ENCODE data around the gene ME3.

ME3 gene

DNA sequence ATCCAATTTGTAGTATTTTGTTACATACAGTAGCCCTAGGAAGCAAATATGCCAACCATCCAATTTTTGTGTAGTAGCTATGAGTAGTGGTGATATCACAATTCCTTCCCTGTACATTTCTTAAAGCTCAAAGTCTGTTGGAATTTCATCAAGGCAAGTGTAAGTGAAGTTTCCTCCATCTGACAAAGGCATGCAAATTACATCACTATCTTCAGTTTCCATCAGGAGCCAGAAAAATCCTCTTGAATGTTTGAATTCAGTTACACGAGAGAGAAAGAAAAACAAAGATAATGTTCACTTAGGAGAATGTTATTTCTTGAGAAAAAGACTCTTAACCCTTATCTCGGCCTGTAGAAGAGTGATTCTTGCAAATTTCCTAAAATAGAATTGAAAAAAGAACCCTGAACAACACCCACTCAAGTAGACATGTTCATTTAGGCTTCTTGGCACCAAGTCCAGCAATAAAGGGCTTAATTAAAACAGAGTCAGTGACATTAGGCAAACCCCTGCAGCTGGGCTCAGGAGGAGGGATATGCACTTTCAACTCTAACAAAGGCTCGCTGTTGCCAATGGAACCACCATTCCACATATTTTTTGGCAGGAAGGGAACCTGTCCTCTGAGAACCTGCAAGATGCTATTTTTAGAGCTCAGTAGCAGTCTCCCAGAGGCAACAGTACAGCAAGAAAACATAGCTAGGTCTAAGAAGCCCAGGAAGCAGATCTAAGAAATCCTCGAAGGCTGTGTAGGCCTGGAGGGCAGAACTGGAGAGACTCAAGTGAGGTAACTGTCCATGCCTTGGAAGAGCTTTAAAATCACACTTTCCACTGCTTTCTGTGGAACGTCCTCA, 153.1 kb downstream of the ME3 start:
- DNase-seq (ENCODE audit: low read depth in 2 of 2, low spot score in 1 of 2) = no peak

DNA sequence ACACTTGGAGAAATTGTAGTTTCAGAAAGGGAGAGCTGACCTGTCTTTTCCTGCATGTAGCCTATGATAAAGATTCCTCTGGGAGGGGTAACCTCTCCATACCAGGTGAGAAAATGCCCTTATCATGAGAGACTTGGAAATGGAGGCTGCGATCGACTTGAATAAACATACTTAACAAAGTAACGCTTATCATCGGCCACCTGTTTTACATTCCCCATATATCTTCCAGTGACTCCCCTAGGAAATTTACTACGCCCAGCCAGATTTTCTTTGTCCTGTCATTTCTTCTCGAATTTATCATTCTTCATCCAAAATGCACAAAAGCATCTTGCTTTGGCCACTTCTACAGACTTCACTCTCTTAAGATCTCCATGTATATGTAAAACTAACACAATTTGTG, 154.2 kb downstream of the ME3 start:
- no peak for DNase-seq (ENCODE audit: low read depth in 2 of 2, low spot score in 1 of 2)

DNA sequence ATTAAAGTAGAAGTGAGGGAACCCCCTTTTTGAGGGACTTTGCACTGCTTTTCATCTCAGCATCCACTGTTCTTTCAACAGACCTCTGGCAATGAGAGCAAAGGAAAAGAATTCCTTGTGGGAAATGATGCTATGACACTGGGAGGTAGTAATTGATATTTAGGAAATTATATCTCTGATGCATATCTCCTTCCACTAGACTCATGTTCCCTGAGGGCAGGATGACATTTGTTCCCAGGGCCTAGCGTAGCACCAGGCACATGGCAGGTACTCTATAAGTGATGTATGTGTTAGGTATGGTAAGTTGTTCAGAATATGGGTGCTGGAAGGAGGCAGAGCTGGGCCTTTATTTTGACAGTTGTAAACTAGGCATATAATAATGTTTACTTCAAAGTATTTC, 154.9 kb downstream of the ME3 start:
- no peak for DNase-seq (ENCODE audit: low read depth in 2 of 2, low spot score in 1 of 2)

DNA sequence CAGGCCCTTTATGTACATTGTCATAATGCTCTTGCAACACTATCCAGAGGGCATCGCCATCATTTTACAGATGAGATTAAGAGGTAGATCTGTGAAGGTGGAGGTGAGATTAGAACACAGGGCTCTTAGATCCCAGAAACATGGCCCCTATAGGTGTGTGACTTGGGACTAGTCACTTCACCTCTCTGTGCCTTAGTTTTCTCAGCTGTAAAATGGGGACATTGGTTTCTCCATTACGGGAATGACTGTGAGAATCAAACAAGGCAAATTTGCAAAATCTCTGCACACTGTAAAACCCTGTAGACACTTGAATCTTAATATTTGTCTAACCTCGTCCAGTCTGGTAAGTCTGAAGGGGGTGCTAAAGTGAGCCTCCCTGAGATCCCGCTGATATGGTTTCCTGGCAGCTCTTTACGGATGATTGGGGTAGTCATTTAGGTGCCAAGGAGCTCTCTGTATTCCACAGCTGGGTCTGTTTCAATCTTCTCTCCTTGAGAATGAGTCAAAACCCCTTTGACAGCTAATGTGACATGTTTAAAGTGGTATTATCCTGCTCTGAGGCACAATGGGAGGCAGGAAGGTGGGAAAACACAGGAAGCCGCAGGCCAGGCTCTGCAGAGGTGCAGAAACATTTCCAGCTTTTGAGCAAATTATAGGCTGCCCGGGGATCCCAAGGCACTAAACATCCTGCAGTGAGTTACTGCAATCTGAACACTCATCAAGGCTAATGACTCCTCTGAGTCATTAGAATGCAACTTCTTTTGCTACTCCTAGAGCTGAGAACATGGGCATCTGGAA, 156.9 kb downstream of the ME3 start:
- no peak for DNase-seq (ENCODE audit: low read depth in 2 of 2, low spot score in 1 of 2)

DNA sequence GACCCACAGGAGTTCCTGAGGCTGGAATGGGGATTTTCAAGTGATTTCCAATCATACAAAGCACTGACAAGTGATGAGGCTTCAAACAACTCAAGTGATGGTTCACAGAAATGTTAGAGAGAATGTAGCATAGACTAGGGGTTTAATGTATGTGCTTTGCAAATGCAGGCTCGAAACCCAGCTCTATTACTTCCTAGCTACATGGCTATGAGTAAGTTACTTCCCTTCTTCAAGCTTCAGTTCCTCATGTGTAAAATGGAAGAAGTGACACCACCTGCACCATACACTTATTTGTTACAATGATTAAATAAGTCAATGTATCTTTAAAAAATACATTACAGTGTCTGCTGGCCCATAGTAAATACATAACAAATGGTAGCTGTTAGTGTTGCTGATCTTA, 158.0 kb downstream of the ME3 start:
- no peak for DNase-seq (ENCODE audit: low read depth in 2 of 2, low spot score in 1 of 2)

DNA sequence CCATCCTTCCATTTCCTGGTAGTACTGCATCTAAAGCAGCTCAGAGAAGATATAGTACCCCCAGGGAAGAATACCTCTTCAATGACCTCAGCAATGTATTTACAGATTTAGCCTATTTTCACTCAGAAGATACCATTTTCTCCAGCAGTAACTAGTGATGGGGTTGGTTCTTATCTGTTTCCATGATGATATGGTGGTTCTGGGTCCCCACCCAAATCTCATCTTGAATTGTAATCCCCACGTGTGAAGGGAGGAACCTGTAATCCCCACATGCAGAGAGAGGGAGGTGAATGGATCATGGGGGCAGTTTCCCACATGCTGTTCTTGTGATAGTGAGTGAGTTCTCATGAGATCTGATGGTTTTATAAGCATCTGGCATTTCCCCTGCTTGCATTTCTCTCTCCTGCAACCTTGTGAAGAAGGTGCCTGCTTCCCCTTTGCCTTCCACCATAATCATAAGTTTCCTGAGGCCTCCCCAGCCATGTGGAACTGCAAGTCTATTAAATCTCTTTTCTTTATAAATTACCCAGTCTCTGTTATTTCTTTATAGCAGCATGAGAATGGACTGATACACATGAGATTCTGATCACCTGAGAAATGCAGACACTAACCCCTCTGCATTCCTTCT, 158.6 kb downstream of the ME3 start:
- no peak for DNase-seq (ENCODE audit: low read depth in 2 of 2, low spot score in 1 of 2)

DNA sequence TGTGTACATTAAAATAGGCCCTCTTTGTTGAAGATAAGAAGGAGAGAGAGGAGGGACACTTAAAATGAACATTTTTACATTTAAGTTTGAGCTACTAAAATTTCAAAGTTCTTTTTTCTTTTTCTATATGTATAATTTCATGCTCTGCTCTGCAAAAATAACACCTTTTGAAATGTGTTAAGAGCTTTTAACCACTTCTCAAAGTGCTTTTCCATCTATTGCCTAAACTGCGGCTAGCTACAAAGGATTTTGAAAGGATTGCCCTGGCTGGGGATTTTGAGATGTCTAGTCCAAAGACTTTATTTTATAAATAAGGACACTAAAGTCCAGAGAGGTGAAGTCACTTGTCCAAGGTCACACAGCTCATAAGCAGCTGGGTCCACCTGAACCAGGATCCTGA, 159.3 kb downstream of the ME3 start:
- DNase-seq (ENCODE audit: low read depth in 2 of 2, low spot score in 1 of 2) = no peak

DNA sequence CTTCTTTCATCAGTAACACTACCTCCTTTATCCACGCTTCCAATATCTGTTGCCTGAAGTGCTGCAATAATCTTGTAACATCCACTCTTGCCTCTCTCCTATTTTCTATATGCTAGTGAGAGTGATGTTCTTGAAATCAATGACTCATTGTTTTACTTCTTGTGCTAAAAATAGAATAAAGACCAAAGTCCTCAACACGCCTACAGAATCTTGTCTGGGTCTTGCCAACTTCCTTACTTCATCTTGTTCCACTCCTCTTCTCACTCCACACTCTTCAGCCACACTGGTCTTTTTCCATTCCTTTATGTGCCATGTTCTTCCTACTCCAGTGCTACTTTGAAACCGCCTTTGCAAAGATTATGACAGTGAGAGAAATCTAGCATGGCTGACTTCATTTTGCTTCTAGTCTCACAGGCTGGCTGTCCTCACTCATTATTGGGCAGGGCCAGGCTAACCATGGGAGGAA, 161.3 kb downstream of the ME3 start:
- no peak for DNase-seq (ENCODE audit: low read depth in 2 of 2, low spot score in 1 of 2)

DNA sequence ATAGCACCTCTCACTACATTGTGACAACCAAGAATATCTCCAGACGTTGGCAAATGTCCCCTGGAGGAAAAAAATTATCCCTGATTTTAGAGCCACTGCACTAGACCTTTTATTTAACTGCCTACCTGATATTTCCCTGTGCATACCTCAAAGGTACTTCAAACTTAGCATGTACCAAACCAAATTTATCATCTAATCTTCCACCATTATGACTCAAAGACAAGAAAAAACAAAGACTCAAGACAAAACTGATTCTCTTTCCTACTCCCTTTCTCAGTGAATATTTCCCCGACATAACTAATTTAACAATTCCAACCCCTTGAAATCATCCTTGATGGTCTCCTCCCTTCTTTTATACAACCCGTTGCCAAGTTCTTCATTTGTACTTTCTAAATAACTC, 161.7 kb downstream of the ME3 start:
- no peak for DNase-seq (ENCODE audit: low read depth in 2 of 2, low spot score in 1 of 2)

DNA sequence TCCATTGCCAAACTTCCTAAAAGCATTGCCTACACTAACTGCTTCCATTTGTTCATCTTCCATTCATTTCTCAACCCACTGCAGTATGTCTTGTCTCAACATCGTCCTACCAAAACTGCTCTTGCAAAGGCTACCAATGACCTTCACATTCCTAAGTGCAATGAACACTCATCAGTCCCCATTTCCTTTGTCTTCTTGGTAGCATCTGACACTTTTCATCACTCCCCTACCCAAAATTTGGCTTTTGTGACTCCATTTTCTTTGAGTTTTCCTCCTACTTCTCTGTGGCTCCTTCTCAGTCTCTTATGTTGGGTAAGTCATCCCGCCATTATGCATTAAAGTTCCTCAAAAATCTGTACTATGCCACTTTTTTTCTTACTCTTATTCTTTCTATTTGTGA, 162.3 kb downstream of the ME3 start:
- no peak for DNase-seq (ENCODE audit: low read depth in 2 of 2, low spot score in 1 of 2)

DNA sequence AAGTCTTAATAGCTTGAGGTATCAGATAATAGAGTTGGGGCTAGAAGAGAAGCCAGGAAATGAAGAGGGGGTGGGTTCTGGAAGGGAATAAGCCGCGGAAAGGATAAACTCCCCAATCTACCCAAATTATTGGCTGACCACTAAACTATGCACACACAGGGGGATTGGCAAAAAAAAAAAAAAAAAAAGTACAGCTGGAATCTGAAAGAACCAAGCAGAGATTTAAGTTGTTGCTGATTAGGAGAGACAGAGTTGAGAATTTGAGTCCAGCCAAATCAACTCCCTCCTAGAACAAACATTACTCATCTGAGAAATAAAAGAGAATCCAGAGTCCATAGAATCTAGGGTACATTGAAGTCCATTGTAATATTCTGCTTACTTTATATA, 162.8 kb downstream of the ME3 start:
- no peak for DNase-seq (ENCODE audit: low read depth in 2 of 2, low spot score in 1 of 2)

DNA sequence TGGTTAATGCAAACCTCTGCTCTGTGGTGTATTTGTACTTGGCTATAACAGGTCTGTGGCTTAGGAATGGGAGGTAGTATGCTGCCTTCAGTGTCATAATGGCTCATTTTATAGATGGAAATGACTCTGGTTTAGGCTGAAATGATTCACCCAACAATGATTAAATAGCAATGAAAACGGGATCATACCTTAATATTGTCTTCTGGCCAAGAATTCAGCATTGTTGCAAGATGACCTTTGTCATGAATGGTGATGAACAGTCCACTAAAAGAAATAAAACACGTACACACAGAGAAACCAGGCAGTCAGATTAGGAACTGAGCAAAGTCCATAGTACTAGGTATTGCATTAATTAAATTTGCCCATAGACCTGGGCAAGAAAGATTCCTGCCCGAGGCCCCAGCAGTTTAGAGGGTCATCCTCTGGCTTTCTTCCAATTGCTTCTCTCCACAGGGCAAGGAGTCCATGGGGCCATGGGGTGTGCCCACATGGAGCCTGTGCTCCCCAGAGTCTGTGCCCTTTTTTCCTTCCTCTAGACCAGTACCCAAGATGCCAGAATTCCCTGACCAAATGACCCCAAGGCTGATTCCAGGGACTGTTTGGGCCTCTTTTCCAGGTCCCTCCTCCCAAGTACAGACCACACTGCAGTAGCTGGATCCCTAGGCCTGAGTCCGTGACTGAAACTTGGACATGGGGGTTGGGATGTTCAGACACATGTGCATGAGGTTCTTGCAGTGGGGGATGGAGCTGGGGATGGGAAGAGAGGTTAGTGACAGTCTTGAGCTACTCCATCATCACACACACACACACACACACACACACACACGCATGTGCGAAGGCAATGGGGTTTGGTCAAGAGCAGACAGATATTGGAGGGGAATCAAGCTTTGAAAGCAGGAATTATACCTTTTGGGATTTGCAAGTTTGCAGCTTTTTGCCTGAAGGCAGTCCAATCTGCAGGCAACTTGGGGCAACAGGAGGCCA, 163.5 kb downstream of the ME3 start:
- no peak for DNase-seq (ENCODE audit: low read depth in 2 of 2, low spot score in 1 of 2)

DNA sequence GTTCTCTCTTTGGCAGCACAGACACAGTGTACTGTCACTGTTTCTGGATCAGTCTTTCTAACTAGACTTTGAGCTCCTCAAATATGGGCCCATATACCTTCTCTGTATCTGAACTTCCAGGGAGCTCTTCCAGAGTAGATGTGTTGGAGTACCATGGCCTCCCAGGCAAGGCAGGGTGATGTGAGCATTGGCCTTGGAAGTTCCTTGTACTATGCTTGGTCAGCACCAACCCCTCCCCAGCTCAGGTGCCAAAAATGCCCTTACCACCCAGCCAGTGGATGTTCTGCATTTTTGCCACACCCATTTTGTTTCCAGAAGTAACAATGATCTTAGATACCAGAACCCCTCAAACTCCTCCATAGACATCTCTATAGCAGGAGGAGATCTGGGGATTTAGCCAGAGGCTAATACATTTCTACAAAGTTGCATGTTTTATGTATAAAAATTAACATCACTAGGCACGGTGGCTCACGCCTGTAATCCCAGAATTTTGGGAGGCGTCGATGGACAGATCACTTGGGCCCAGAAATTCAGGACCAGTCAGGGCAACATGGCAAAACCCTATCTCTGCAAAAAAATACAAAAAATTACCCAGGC, 165.1 kb downstream of the ME3 start:
- no peak for DNase-seq (ENCODE audit: low read depth in 2 of 2, low spot score in 1 of 2)

DNA sequence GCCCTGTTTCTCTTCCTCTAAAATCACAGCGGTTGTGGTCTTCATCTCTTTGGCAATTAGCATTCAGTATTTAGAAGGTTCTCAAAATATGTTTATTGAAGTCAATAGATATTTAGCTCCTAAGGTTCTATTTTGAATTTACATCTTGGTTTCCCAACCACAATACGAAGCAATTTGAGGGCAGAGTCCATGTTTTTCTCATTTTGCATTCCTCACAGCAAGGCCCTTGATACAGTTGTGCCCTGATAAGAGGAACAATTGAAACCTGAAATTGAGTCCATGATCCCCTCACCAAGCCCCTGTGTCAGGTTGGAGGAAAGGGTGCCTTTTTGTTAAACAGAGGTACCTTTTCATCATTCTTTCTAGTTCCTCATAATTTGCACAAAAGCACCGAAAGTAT, 166.2 kb downstream of the ME3 start:
- no peak for DNase-seq (ENCODE audit: low read depth in 2 of 2, low spot score in 1 of 2)

DNA sequence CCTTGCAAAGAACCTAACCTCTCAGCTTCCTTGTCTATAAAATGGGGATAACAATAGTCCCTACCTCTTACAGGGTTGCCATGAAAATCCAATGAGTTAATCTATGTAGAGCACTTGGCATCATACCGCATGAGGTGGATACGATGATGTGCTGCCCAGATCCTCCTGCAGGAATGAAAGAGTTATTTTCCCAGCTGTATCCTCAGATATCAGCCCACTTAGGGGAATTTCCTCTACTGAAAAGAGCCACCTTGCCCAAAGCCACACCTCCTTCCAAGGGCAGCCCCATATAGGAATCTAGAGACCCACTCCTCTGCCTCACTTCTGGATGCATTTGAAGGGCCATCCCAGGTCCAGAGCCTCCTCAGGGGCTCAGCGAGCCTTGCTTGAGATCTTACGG, 169.3 kb downstream of the ME3 start:
- no peak for DNase-seq (ENCODE audit: low read depth in 2 of 2, low spot score in 1 of 2)

DNA sequence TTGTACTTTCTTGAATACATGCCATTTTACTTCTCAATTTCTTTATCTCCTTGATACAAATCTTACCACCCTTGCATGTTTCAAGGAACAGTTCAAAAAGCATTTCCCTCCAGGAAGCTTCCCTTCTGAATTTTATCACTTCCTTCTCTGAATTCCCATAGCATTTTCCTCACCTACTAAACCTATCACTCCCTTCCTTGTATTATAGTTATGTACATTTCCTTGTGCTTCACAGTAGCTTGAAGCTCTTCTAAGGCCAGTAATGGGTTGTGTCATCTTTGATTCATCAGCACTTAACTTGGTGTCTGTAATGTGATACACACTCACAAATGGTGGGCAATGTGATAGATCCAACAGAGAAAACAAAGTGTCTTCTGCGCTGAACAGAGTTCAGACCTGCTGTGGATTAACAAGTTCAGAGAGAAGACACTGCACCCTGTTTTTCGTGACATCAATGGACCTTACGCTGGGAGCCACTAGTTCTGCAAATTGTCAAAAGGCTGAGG, 170.2 kb downstream of the ME3 start:
- no peak for DNase-seq (ENCODE audit: low read depth in 2 of 2, low spot score in 1 of 2)

DNA sequence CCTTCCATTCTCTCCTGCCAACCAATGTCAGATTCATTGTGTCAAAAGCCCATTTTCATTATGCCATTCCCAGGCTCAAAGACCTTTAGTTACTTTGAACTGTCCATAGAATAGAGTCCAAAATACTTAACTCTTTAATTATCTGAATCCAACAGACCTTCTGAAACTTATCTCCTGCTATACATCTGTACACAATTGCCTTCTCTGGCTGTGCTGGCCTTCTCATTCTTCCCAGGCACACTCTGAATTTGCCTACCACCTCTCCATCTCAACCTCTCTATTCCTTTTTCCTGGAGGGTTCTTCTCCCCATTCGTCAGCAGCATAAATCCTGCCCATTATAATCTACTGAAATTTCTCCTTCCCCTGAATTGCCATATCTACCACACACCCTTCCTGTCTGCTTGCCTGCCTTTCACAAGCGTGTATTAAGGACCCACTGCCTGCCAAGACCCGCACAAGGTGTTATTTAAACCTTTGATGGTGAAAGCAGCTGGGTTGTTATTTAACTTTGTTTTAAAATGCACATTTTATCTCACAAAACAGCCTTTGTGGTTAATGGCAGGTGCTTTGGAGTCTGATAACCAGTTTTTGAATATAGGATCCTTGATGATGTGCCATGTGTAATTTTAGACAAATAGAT, 171.8 kb downstream of the ME3 start:
- no peak for DNase-seq (ENCODE audit: low read depth in 2 of 2, low spot score in 1 of 2)

DNA sequence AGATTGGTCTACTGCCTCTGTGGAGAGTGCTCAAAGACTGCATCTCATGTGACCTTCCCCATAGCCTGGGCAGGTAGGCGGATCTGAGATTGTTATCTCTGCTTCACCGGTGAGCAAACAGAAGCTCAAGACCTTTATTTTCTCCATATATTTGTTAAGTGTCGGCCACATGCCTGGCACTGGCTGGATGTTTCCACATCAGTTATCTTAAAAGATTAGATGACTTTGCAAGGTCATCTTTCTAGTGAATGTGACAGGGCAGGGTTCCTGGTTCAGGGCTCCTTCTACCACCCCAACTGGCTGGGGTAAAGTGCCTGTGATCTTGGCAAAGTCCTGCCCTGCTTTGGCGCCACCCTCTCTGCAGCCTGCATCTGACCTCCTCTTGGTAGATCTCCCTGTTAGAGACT, 172.7 kb downstream of the ME3 start:
- DNase-seq (ENCODE audit: low read depth in 2 of 2, low spot score in 1 of 2) = no peak

DNA sequence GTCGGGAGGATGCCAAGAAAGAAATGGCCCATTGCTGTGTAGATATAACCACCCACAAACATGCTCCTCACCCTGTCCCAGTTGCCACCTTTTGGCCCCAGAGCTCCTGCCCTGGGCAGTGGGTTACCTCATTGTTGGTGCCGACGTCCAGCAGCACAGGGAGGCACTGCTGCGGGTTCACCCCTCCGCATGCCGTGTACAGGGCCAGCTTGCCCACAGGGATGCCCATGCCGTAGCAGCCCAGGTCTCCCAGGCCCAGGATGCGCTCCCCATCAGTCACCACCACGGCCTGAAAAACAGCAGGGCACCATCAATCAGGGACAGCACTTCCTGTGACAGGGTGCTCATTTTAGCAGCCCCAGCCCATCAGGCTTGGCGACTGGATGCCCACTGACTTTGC, 174.6 kb downstream of the ME3 start:
- no peak for DNase-seq (ENCODE audit: low read depth in 2 of 2, low spot score in 1 of 2)

DNA sequence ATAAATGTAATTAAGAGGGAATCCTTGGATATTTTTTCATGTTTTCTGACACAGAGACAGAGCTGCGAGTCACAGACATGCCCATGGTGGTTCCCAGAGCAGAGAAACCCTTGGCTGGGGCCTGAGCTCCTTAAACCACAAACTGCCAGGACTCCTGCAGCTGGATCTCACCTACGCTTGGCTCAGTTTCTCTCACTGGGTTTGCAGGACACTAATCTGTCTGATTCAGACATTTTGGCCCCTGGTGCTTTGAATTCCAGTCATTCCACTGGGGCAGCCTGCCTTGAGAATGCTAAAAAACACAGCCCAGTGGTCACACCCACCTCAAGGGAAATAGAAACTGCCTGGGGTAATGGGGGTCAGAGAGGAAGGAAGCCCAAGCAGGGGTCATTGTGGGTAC, 175.1 kb downstream of the ME3 start:
- DNase-seq (ENCODE audit: low read depth in 2 of 2, low spot score in 1 of 2) = no peak

All from stimulated activated CD8-positive, alpha-beta memory T cell treated with anti-CD3 and anti-CD28 coated beads, Interleukin-4, amount 100 ng/mL, for 4 hours (primary cell).